Fibroblast of skin of right quadriceps (primary cell): ENCODE results near the gene OFD1.
A peak's percentile ranks its signal among the peaks of the same experiment; 100 is the strongest.

ENCODE experiments used
- DNase-seq: peaks from one replicate; pipeline ENCODE4 v3.0.0-alpha.2; 2013

Gene OFD1

GRCh38 chrX:13734278-13735172 lies at the start of gene OFD1, which contains the start of gene TRAPPC2:
TSS of gene OFD1 (plus strand) at chrX:13734748. CDS start at chrX:13735072, 324 bp downstream.
TSS of gene TRAPPC2 (minus strand) at chrX:13734620. CDS start at chrX:13719963, 14,657 bp downstream.
- DNase-seq, result peak; percentile 92

- DNase-seq, result peak; percentile 13
Observed at GRCh38 chrX:13685126-13685763, 49.3 kb upstream of the OFD1 start.

GRCh38 chrX:13687203-13687602 lies 47.3 kb upstream of the OFD1 start:
- DNase-seq, result no peak

- DNase-seq, result no peak
Observed at GRCh38 chrX:13688384-13688957, 46.1 kb upstream of the OFD1 start.

- DNase-seq, result peak; percentile 72
Observed at GRCh38 chrX:13688958-13689740, 45.4 kb upstream of the OFD1 start, which contains the start of gene RAB9A. TSS of gene RAB9A (plus strand) at chrX:13689128. CDS start at chrX:13708747, 19,619 bp downstream.

GRCh38 chrX:13689741-13690211 lies 44.8 kb upstream of the OFD1 start:
- DNase-seq, result peak; percentile 23

- DNase-seq, result no peak
Observed at GRCh38 chrX:13690836-13691235, 43.7 kb upstream of the OFD1 start.

GRCh38 chrX:13691841-13692371 lies 42.6 kb upstream of the OFD1 start:
- no peak for DNase-seq

- DNase-seq, result no peak
Observed at GRCh38 chrX:13692771-13693231, 41.7 kb upstream of the OFD1 start.

GRCh38 chrX:13693341-13693961 lies 41.1 kb upstream of the OFD1 start:
- DNase-seq, result peak; percentile 5

GRCh38 chrX:13694359-13694758 lies 40.2 kb upstream of the OFD1 start:
- DNase-seq, result peak; percentile 10

- DNase-seq, result no peak
Observed at GRCh38 chrX:13694983-13695382, 39.6 kb upstream of the OFD1 start.

GRCh38 chrX:13695601-13696115 lies 38.9 kb upstream of the OFD1 start:
- no peak for DNase-seq

- no peak for DNase-seq
Observed at GRCh38 chrX:13697455-13697854, 37.1 kb upstream of the OFD1 start.

GRCh38 chrX:13697976-13698375 lies 36.6 kb upstream of the OFD1 start:
- DNase-seq, result no peak

- no peak for DNase-seq
Observed at GRCh38 chrX:13698432-13698831, 36.1 kb upstream of the OFD1 start.

GRCh38 chrX:13699183-13699826 lies 35.2 kb upstream of the OFD1 start:
- DNase-seq, result no peak

GRCh38 chrX:13700380-13700779 lies 34.2 kb upstream of the OFD1 start:
- peak; percentile 11 for DNase-seq

GRCh38 chrX:13702111-13702789 lies 32.3 kb upstream of the OFD1 start:
- no peak for DNase-seq

GRCh38 chrX:13703135-13703534 lies 31.4 kb upstream of the OFD1 start:
- no peak for DNase-seq
